ENCODE data around the gene GLT1D1.

The GLT1D1 gene

DNA sequence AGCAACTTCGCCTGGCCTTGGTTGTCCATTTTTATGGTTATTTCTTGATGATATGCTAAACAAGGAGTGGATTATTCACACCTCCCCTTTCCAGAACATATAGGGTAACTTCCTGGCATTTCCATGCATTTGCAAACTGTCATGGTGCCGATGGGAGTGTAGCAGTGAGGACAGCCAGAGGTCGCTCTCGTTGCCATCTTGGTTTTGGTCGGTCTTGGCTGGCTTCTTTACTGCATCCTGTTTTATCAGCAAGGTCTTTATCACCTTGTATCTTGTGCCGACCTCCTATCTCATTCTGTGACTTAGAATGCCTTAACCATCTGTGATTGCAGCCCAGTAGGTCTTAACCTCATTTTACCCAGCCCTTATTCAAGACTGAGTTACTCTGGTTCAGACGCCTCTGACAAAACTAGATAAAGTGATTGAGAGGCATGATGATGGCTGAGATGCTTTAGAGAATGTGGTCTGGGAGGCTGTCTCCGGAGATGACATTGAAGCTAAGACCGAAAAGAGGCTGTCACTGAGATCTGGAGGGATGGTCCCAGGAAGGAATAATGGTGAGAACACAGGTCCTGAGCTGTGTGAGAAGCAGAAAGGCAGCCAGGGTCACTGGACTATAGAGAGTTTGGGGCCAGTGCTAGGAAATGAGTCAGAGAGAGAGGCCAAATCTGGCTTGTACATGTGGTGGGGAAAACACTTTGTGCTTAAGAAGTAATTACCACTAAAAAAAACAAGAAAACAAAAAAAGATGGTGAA is 2.9 kb downstream of the GLT1D1 start:
- no peak for DNase-seq (ENCODE audit: low spot score)

GRCh38 chr12:128856791-128857078 is 3.5 kb downstream of the GLT1D1 start:
- no peak for DNase-seq (ENCODE audit: low spot score)

DNA sequence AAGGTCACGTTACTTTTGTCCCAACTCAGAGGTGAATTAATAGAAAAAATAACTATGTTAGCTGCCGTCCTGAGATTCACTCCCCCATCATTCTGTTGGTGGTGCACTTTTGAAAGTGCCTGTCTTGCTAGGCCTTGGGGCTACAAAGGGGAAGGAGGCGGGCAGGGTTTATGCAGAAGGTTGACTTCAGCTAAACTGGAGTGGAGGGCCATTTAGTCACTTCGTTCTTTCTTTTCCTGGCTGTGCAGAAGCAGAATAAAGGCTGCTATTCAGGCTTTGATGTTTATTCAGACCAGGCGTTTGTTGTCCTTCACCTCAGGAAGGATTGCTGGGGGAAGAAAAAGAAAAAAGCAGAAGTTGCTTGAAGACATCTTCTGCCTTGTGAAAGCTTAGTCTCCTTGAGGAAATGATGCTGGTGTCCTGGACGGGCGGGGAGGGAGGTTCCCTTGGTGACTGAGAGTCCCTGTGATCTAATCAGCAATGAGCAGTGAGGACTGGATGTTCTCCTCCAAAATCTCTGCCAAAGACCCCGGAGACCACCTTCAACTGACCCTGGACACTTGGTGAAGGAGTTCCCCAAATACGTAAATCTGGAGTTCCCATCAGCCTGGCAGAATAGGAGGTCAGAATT is 4.0 kb downstream of the GLT1D1 start:
- DNase-seq (ENCODE audit: low spot score), result no peak

GRCh38 chr12:128859311-128859710 is 6.0 kb downstream of the GLT1D1 start:
- no peak for DNase-seq (ENCODE audit: low spot score)

DNA sequence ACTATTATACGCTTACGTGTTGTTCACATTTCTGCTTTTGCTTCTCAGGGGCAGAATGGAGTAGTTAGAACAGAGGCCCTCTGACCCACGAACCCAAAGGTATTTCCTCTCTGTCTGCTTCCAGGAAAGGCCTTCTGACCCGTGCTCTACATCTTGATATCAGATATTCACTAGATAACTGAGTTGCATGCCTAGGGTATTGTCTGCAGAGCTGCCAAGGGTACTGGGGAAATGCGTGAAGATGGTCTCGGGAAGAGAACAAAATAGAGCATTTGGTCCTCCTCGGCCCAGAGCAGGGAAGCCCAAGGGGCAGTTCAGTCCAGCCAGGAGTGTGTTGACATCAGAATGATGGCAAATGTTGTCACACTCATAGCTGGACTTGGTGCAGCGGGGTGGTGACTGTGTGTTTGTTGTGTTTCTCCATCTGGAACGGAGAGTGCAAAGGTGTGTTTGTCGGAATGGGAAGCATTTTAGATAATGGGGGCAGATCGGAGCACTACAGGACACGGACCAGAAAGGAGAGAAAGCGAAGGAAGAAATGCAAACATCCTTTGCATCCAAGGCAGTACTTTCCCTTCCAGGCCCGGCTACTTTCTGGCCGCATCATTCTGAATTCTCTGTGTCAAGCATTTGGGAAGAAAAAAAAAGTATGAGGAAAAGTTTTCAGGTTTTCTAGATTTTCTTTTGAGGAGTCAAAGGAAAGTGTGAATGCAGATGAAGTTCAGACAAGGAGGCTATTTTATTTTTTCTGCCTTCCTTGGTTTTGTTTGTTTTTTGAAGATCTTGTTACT is 8.1 kb downstream of the GLT1D1 start:
- DNase-seq (ENCODE audit: low spot score), result no peak

DNA sequence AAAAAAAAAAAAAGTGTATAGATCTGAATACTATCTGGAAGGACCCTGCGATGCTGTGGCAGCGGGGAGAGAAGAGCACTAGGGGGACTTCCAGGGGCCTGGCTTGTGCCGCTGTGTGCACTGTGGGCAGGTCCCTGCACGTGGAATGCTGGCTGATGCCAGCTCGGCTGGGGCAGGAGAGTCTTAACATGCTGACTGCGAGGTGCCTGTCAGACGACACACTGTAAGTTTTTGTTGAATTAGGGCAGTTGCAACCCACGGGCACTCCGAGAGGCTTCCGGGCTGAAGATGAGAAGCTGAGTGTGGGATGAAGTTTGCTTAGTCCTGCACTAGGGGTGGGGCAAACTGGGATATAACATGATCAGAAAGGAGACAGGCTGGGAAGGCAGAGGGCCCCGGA is 10.7 kb downstream of the GLT1D1 start:
- DNase-seq (ENCODE audit: low spot score), result no peak

- DNase-seq (ENCODE audit: low spot score), result peak; percentile 12
Measured at GRCh38 chr12:128864516-128865186, 11.4 kb downstream of the GLT1D1 start.

GRCh38 chr12:128867466-128867865 is 14.2 kb downstream of the GLT1D1 start:
- no peak for DNase-seq (ENCODE audit: low spot score)

GRCh38 chr12:128871516-128871892 is 18.2 kb downstream of the GLT1D1 start:
- DNase-seq (ENCODE audit: low spot score), result no peak

GRCh38 chr12:128872303-128872702 is 19.0 kb downstream of the GLT1D1 start:
- DNase-seq (ENCODE audit: low spot score), result no peak

- no peak for DNase-seq (ENCODE audit: low spot score)
Measured at GRCh38 chr12:128876559-128876958, 23.3 kb downstream of the GLT1D1 start.

DNA sequence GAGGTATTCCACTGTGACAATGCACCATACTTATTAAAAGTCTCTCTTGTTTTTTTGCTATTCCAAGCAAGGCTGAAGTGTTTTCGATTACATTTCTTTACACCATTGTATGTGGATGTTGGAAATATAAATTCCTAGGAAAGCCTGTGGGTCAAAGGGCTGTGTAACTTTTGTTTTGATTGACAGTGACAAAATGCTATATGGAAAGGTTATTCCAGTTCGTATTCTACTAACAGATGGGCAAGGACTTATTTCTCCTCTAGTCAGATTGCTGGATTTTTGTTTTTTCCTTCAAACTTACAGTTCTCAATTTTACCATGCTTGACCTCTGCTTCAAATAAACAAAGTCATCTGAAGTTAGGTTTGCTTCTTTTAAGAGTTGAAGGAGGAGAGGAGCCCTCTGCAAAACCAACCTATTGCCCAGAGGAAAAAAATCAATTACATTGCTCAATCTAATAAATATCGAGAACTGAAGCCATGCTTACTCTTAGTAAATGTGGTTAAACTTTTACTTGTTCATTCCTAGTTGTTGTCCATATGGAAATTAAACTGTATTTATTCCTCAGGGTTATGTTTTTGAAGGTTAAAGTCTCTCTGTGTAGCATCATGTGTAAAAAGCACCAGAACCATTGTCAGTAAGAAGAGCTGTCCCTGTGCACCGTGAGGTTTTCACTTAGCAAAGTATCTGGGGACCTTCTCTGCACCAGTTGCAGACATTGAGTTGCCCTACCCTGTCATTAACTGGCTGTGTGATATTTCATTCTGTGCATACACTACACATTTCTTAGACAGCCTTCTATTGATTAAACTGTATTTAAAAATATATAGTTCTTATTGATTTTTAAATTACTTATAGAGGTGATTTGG is 26.9 kb downstream of the GLT1D1 start:
- no peak for DNase-seq (ENCODE audit: low spot score)

- DNase-seq (ENCODE audit: low spot score), result no peak
Measured at GRCh38 chr12:128891856-128892255, 38.6 kb downstream of the GLT1D1 start.

GRCh38 chr12:128903236-128903635 is 50.0 kb downstream of the GLT1D1 start:
- no peak for DNase-seq (ENCODE audit: low spot score)

GRCh38 chr12:128905003-128905544 is 51.8 kb downstream of the GLT1D1 start:
- no peak for DNase-seq (ENCODE audit: low spot score)

DNA sequence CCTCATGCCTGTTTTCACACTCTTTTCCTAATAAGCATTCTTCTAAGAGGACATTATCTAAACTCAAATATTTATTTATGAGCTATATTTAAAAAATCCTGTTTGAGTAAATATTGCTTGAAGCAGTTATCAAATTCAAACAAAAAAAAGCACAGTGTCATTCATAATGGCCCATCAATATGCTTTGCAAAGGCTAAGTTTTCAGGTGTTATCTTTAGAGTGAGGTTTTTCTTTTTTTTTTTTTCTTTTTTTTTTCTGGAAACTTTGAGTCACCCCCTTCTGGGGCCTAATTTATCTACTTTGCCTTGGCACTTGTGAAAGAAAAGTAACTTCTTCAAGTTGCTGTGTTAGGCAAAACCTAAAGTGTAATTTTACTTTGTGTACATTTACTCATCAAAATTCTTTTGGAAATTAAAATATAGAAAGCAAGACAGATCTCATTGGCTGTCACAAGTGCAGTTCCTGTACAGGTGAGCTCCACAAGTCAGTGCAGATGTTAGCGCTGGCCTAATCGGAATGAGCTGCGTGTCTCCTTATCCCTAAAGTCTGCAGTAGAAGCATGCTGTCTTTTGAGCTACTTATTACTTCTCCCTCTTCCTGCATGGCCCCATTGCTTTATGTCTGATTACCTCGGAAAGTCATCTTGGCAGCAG is 53.3 kb downstream of the GLT1D1 start:
- no peak for DNase-seq (ENCODE audit: low spot score)

GRCh38 chr12:128908254-128908653 is 55.0 kb downstream of the GLT1D1 start:
- DNase-seq (ENCODE audit: low spot score), result no peak

GRCh38 chr12:128909653-128910052 is 56.4 kb downstream of the GLT1D1 start:
- DNase-seq (ENCODE audit: low spot score), result no peak

DNA sequence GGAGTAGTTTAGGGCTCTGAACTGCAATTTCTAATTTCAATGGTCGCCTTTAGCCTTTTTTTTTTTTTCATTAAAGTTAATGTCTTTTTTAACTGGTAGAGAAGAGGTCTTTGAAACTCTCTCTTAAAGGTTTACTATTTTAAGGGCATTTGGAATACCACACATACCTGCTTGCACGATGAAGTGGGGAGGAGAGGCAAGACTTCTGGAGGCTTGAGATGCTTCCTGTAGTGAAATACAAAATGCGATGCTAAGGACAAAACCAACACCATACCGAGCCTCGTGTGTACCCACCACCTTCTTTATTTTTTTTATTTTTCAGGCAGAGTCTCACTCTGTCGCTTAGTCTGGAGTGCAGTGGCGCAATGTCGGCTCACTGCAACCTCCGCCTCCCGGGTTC is 57.4 kb downstream of the GLT1D1 start:
- DNase-seq (ENCODE audit: low spot score), result no peak

DNA sequence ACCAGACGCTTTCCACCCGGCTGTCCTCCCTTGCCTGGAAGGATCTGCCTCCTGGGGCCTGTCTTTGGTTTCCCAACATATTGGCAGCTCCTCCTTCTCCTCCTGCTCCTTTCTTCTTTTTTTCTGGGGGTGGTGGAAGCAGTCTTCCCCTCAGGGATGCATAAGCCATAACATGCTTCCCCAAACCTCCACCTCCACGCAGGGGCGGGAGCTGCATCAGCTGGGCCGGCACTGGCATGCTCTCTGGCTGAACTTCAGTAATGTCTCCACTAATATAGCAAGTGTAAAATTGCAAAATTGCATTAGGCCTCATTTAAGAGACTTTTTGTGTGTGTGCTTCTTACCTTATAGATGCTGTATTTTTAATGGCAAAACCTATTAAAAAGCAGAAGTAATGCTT is 58.6 kb downstream of the GLT1D1 start:
- no peak for DNase-seq (ENCODE audit: low spot score)
